BE2C (cell line): ENCODE measurements around the gene HPCAL1.
"Not testable (repeated sequence)": the region's sequence is repeated elsewhere in the genome, so short reads cannot be mapped to it uniquely, and the experiment has no call there.

ENCODE experiments used
- DNase-seq: peaks from one replicate; pipeline ENCODE4 v3.0.0-alpha.2; 2020
- H3K27me3 ChIP-seq: fragments of 250-450 bp; sonication (Bioruptor Pico); 2 replicates; pipeline ENCODE4 v1.5.1; 2020; ENCODE audit warnings: mild to moderate bottlenecking
- H3K36me3 ChIP-seq: fragments of 250-450 bp; sonication (Bioruptor Pico); 2 replicates; pipeline ENCODE4 v1.5.1; 2020; ENCODE audit warnings: mild to moderate bottlenecking
- H3K4me1 ChIP-seq: fragments of 250-450 bp; sonication (Bioruptor Pico); 2 replicates; pipeline ENCODE4 v1.5.1; 2020
- H3K4me3 ChIP-seq: 2 replicates; pipeline ENCODE4 v1.5.1; 2011; ENCODE audit warnings: low read depth, low read length
- H3K9me3 ChIP-seq: fragments of 250-450 bp; sonication (Bioruptor Pico); 2 replicates; pipeline ENCODE4 v1.5.1; 2020
- TF ChIP-seq, protein P1 (sequence below): IDR thresholded peaks from 2 replicates; pipeline ENCODE4 v1.5.1; 2012; ENCODE audit warnings: mild to moderate bottlenecking, low read depth, low read length

Gene HPCAL1

GRCh38 chr2:10287761-10288160, 14.9 kb upstream of the HPCAL1 start:
- H3K36me3 ChIP-seq = no peaks in the 10 kb centered on the region
- no peaks in the 10 kb centered on the region for H3K27me3 ChIP-seq
- no peaks in the 10 kb centered on the region for H3K9me3 ChIP-seq
- TF ChIP-seq, protein P1, sequence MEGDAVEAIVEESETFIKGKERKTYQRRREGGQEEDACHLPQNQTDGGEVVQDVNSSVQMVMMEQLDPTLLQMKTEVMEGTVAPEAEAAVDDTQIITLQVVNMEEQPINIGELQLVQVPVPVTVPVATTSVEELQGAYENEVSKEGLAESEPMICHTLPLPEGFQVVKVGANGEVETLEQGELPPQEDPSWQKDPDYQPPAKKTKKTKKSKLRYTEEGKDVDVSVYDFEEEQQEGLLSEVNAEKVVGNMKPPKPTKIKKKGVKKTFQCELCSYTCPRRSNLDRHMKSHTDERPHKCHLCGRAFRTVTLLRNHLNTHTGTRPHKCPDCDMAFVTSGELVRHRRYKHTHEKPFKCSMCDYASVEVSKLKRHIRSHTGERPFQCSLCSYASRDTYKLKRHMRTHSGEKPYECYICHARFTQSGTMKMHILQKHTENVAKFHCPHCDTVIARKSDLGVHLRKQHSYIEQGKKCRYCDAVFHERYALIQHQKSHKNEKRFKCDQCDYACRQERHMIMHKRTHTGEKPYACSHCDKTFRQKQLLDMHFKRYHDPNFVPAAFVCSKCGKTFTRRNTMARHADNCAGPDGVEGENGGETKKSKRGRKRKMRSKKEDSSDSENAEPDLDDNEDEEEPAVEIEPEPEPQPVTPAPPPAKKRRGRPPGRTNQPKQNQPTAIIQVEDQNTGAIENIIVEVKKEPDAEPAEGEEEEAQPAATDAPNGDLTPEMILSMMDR = no peak
- DNase-seq = no peak
- peaks cover 34% of the 10 kb centered on the region for H3K4me1 ChIP-seq
- no peak overlapping the region for H3K4me3 ChIP-seq

DNA sequence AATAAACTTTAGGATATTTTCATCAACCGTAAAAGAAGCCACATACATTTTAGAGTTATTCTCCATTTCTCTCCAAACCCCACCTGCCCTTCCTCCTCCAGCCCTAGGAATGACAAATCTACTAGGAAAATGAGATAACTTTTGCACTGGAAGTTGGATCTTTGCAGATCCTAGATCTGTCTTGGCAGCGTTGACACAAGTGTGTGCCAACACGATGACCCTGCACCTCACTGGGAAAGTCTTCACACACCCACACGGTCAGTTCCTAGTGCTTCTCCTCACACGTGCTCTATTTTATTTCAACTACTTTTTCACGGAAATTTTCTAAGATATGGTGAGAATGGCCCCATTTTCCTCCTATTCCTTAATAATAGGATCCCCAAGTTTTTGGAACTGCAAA, 14.1 kb upstream of the HPCAL1 start:
- Histone ChIP-seq H3K27me3 (no peaks in the 10 kb centered on the region), H3K36me3 (no peaks in the 10 kb centered on the region), H3K4me3 (no peak overlapping the region), H3K9me3 (no peaks in the 10 kb centered on the region), H3K4me1 (peaks cover 34% of the 10 kb centered on the region)
- TF ChIP-seq, protein P1 = no peak
- DNase-seq = no peak

DNA sequence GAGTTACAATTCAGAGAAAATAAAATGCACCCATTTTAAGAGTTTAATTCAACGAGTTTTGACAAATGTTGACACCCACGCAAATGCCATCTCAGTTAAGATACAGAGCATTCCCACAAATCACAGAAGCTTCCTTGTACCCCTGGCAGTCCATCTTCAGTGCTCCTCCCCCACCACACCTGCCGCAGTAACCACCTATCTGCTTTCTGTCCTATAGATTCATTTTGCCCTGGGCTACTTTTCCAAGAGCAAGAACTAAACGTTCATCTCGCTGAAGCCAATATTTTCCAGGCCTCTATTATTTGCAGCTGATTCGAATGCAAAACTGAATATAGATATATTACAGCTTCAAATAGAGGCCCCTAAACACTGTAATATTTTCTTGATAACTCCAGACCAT, 13.4 kb upstream of the HPCAL1 start:
- TF ChIP-seq, protein P1 = no peak
- Histone ChIP-seq H3K4me3 (no peak overlapping the region), H3K36me3 (no peaks in the 10 kb centered on the region), H3K9me3 (no peaks in the 10 kb centered on the region), H3K27me3 (no peaks in the 10 kb centered on the region), H3K4me1 (peaks cover 34% of the 10 kb centered on the region)
- no peak for DNase-seq

DNA sequence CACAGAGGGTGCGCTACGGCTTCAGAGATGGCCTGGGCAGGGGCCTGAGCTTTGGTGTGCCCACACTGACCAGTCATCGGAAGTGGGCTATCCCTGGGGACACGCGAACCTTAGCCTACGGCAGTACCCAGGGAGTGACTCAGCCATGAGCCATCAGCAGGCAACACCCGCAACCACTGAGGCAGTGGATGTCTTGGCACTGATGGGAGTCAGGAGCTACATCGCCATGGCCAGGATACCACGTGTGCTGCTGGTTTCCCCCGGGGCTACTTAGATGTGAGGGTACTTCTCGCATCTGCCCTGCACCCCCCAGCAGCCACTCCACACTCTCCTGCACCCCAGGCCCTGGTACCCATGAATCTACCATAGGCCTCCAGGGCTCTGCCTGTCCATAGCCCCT, 12.8 kb upstream of the HPCAL1 start:
- no peak overlapping the region for H3K4me3 ChIP-seq
- no peaks in the 10 kb centered on the region for H3K9me3 ChIP-seq
- no peaks in the 10 kb centered on the region for H3K36me3 ChIP-seq
- no peak for DNase-seq
- no peaks in the 10 kb centered on the region for H3K27me3 ChIP-seq
- TF ChIP-seq, protein P1 = no peak
- H3K4me1 ChIP-seq = peaks cover 30% of the 10 kb centered on the region

DNA sequence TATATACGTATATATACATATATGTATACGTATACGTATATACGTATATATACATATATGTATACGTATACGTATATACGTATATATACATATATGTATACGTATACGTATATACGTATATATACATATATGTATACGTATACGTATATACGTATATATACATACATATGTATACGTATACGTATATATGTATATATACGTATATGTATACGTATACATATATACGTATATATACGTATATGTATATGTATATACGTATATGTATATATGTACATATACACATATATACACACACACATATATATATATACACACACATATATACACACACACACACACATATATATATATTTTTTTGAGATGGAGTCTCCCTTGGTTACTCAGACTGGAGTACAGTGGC, 11.3 kb upstream of the HPCAL1 start:
- not testable (repeated sequence) for H3K27me3 ChIP-seq, DNase-seq, H3K9me3 ChIP-seq, H3K4me3 ChIP-seq, H3K36me3 ChIP-seq
- peaks cover 17% of the 10 kb centered on the region for H3K4me1 ChIP-seq

GRCh38 chr2:10292033-10292432, 10.7 kb upstream of the HPCAL1 start:
- no peaks in the 10 kb centered on the region for H3K27me3 ChIP-seq
- TF ChIP-seq, protein P1 = no peak
- peaks cover 10% of the 10 kb centered on the region for H3K4me1 ChIP-seq
- no peak overlapping the region for H3K4me3 ChIP-seq
- DNase-seq = no peak
- no peaks in the 10 kb centered on the region for H3K9me3 ChIP-seq
- no peaks in the 10 kb centered on the region for H3K36me3 ChIP-seq

GRCh38 chr2:10293603-10294002, 9.1 kb upstream of the HPCAL1 start:
- TF ChIP-seq, protein P1 = no peak
- Histone ChIP-seq H3K9me3 (no peaks in the 10 kb centered on the region), H3K36me3 (no peaks in the 10 kb centered on the region), H3K27me3 (no peaks in the 10 kb centered on the region), H3K4me3 (no peak overlapping the region), H3K4me1 (peaks cover 22% of the 10 kb centered on the region)
- no peak for DNase-seq
